Natural killer cell treated with Interleukin-12 subunit alpha and Interleukin-12 subunit beta and Interleukin-15 and Interleukin-18, amount 100 ng/mL, for 72 hours (primary cell): ENCODE data around the gene KCTD10. TPM values are rescaled to one million over a fixed set of nuclear protein-coding genes. Genes with fewer than 3 reads are reported as not detected.

Experiments used
- ATAC-seq, 2 donors: fragments of 150-1000 bp; cut with Tn5 transposase in 1 of 2; sonication (Bioruptor Pico), chemical (Tn5 transposase) in 1 of 2; 2 replicates each; pipeline ENCODE4 v1.10.0; 2021
- DNase-seq: peaks from one replicate; pipeline ENCODE4 v3.0.0; 2022; ENCODE audit warnings: low spot score
- H3K27ac Mint-ChIP-seq, 2 donors: 1 replicate in 1 of 2; 2 replicates in 1 of 2; pipeline ENCODE4 v1.8.0; 2022; ENCODE audit warnings: mixed read lengths in 2 of 2, mild to moderate bottlenecking in 1 of 2, moderate library complexity in 1 of 2
- H3K27me3 Mint-ChIP-seq, 2 donors: 1 replicate in 1 of 2; 2 replicates in 1 of 2; pipeline ENCODE4 v1.8.0; 2022; ENCODE audit warnings: mixed read lengths in 2 of 2
- H3K36me3 Mint-ChIP-seq: one replicate; pipeline ENCODE4 v1.8.0; 2022; ENCODE audit warnings: mixed read lengths
- H3K4me1 Mint-ChIP-seq, 2 donors: 1 replicate in 1 of 2; 2 replicates in 1 of 2; pipeline ENCODE4 v1.8.0; 2022; ENCODE audit warnings: low read depth in 2 of 2, mixed read lengths in 2 of 2, mild to moderate bottlenecking in 1 of 2
- H3K4me3 Mint-ChIP-seq: one replicate; pipeline ENCODE4 v1.8.0; 2022; ENCODE audit warnings: mixed read lengths
- H3K9me3 Mint-ChIP-seq: 2 replicates; pipeline ENCODE4 v1.8.0; 2022; ENCODE audit warnings: mixed read lengths
- total RNA-seq, 2 donors: library from RNA; stranded (reverse); gene quantifications; one replicate each; pipeline ENCODE4 v1.2.3, GENCODE V29; 2022

KCTD10 gene
- total RNA-seq, 2 donors from 2014 or later: 49.9 to 92.0 TPM

DNA sequence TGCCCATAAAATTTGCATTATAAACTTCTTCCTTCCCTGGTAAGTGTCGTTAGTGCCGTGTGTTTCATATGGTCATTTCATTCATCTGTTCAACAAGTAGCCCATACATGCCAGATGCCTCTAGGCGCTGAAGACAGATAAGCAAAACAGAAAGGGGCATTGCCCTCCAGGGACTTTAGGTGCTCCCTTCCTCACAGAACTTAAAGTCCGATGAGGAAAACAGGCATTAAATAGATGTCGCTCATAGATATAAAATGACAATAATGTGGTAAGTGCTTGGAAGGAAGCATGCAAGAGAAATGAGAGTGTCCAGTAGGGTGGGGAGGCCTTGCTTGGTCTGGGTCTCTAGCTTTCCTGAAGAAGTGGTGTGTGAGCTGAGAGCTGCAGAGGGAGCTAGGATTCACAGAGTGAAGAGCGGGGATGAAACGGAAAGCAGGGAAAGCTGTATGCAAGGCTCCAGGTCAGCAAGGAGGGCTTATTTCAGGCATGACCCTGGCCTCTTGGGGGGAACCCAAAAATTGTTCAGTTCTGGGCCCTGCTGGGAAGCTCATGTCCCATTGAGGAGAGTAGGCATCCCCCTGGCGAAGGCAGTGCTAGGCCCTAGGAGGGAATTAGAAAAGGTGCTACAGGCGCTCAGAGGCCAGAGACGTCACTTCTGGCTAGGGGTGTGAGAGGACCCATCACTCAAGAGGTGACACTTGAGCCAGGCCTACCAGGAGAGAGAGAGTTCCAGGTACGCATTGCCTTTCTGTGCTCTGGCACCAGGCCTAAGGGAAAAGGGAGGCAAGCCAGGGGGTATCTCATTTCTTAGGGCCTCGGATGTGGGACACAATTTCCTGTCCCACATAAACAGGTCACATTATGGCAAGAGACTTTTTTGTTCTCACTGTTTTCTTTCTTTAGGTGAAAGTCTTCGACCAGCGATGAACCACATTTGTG is 12.2 kb upstream of the KCTD10 start:
- H3K27ac Mint-ChIP-seq: no peak overlapping the region
- peaks cover 26% of the 10 kb centered on the region for H3K36me3 Mint-ChIP-seq
- ATAC-seq: no peak
- no peaks in the 10 kb centered on the region for H3K27me3 Mint-ChIP-seq
- peaks cover 2% of the 10 kb centered on the region in 2 donors for H3K4me1 Mint-ChIP-seq
- no peak overlapping the region for H3K4me3 Mint-ChIP-seq
- DNase-seq: no peak
- no peaks in the 10 kb centered on the region for H3K9me3 Mint-ChIP-seq

- peaks cover 26% of the 10 kb centered on the region for H3K36me3 Mint-ChIP-seq
These were observed 11.1 kb upstream of the KCTD10 start for GRCh38 chr12:109488051-109488665.

GRCh38 chr12:109487181-109488050 is 10.3 kb upstream of the KCTD10 start:
- ATAC-seq (no peak), DNase-seq (no peak)
- Mint-ChIP-seq H3K27me3 (no peaks in the 10 kb centered on the region), H3K36me3 (peaks cover 26% of the 10 kb centered on the region), H3K9me3 (no peaks in the 10 kb centered on the region), H3K4me1 (no peaks in the 10 kb centered on the region), H3K4me3 (no peak overlapping the region), H3K27ac (no peak overlapping the region)

More at GRCh38 chr12:109488051-109488665, 11.1 kb upstream of the KCTD10 start:
- Mint-ChIP-seq H3K4me1 (no peaks in the 10 kb centered on the region), H3K9me3 (no peaks in the 10 kb centered on the region), H3K4me3 (no peak overlapping the region), H3K27me3 (no peaks in the 10 kb centered on the region), H3K27ac (no peak overlapping the region)
- no peak for ATAC-seq
- DNase-seq: no peak

GRCh38 chr12:109485201-109485600 is 8.1 kb upstream of the KCTD10 start:
- no peak for DNase-seq
- Mint-ChIP-seq H3K4me1 (no peaks in the 10 kb centered on the region), H3K4me3 (no peak overlapping the region), H3K27ac (no peak overlapping the region), H3K36me3 (peaks cover 18% of the 10 kb centered on the region), H3K27me3 (no peaks in the 10 kb centered on the region), H3K9me3 (no peaks in the 10 kb centered on the region)
- no peak for ATAC-seq

DNA sequence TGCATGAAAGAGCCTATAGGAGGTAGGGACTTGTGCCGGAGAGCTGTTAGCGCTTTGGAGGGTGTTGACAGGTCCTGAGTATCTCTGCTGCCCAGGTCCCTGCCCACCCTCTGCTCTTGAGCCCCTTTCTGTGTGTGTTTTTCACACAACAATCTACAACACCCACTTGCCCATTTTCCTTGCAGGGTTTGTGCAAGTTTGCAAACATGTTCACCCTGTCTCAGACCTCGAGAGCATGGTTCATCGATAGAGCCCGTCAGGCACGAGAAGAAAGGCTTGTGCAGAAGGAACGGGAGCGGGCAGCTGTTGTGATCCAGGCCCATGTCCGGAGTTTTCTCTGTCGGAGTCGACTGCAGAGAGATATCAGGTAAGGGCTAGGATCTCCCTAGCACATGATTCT is 6.2 kb upstream of the KCTD10 start:
- ATAC-seq (no peak), DNase-seq (no peak)
- Mint-ChIP-seq H3K36me3 (peaks cover 5% of the 10 kb centered on the region), H3K27me3 (no peaks in the 10 kb centered on the region), H3K4me1 (peaks cover 10 to 11% of the 10 kb centered on the region in 2 donors), H3K4me3 (no peak overlapping the region), H3K27ac (no peak overlapping the region), H3K9me3 (no peaks in the 10 kb centered on the region)

DNA sequence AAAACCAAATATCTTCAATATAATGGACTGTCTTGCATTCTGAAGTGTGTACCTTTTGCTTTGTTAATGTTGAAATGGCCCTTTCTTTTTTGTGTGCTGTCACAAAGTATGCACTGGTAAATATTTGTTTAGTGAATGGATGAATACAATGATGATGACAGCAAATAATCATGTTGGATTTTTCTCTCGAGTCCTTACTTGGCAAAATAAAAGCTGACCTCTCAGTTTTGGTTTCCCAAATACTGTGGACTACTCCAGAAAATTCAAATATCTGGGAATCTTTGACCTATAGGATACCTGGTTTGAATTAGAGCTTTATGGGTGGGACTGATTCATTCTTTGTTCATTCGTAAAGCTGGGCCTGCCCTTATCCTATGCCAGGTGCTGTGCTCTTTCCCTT is 5.8 kb upstream of the KCTD10 start:
- H3K4me3 Mint-ChIP-seq: no peak overlapping the region
- no peaks in the 10 kb centered on the region for H3K9me3 Mint-ChIP-seq
- H3K27me3 Mint-ChIP-seq: no peaks in the 10 kb centered on the region
- peaks cover 12 to 16% of the 10 kb centered on the region in 2 donors for H3K4me1 Mint-ChIP-seq
- H3K36me3 Mint-ChIP-seq: peaks cover 5% of the 10 kb centered on the region
- DNase-seq: no peak
- ATAC-seq: no peak
- H3K27ac Mint-ChIP-seq: no peak overlapping the region

DNA sequence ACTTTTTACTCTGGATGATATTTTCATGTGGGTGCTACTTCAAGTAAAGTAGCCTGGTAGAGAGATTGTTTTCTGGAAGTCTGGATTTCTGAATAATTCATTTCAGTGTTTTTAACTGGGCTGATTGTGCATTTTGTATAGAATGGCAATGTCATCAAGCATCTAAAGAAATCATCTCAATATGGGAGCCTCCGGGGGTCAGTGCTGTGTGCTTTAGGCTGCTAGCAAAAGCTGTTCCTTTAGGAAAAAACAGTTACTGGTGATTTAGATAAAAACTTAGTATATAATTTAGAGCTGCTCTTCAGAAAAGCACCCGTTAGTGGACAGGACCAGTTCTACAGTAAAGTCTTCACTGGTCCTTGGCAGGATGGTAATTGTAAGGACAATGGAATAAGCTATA is 5.4 kb upstream of the KCTD10 start:
- ATAC-seq (no peak), DNase-seq (no peak)
- Mint-ChIP-seq H3K27ac (no peak overlapping the region), H3K36me3 (peaks cover 5% of the 10 kb centered on the region), H3K9me3 (no peaks in the 10 kb centered on the region), H3K4me1 (peaks cover 12 to 16% of the 10 kb centered on the region in 2 donors), H3K4me3 (no peak overlapping the region), H3K27me3 (no peaks in the 10 kb centered on the region)

DNA sequence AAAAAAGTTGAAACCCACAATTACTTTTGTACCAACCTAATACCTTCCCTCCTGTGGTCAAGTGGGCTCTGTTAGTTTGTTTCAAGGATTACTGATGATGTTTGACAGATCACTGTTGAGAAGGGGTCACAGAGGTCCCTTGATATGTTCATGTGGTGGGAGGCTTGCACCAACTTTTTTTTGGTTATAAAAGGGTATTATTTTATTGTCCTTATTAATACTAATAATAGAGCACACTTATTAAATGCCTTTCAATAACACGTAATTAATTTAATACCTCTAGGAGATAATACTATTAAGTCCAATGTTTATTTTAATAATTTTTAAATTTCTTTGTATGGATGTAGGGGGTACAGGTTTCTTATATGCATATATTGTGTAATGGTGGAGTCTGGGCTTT is 4.8 kb upstream of the KCTD10 start:
- Mint-ChIP-seq H3K9me3 (no peaks in the 10 kb centered on the region), H3K4me1 (peaks cover 17 to 20% of the 10 kb centered on the region in 2 donors), H3K36me3 (peaks cover 5% of the 10 kb centered on the region), H3K27ac (no peak overlapping the region), H3K4me3 (no peak overlapping the region), H3K27me3 (no peaks in the 10 kb centered on the region)
- ATAC-seq (no peak), DNase-seq (no peak)

GRCh38 chr12:109480356-109480755 is 3.3 kb upstream of the KCTD10 start:
- Mint-ChIP-seq H3K4me3 (no peak overlapping the region), H3K9me3 (no peaks in the 10 kb centered on the region), H3K4me1 (peaks cover 29 to 33% of the 10 kb centered on the region in 2 donors), H3K36me3 (peaks cover 5% of the 10 kb centered on the region), H3K27me3 (no peaks in the 10 kb centered on the region), H3K27ac (no peak overlapping the region)
- no peak for ATAC-seq
- no peak for DNase-seq

- Mint-ChIP-seq H3K27ac (no peak overlapping the region), H3K36me3 (no peaks in the 10 kb centered on the region), H3K9me3 (no peaks in the 10 kb centered on the region), H3K4me1 (peaks cover 31 to 35% of the 10 kb centered on the region in 2 donors), H3K27me3 (no peaks in the 10 kb centered on the region), H3K4me3 (no peak overlapping the region)
- no peak for ATAC-seq
- no peak for DNase-seq
These were observed 2.7 kb upstream of the KCTD10 start for GRCh38 chr12:109479761-109480160.

DNA sequence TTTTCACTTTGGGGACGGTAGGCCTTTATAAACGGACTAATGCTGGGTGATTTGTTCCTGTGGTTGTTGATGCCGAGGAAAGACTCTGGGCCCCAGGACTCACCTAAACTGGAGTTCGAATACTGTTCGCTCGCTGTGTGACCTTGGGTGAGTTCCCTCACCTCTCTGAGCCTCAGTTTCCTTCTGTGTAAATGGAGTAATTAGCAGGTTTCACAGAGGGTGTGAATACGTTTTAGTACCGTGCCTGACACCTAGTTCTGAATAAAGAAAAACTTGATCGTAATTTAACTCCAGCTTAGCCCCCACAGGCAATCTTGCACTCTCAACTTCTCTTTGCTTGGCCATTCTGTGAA is 839 bp upstream of the KCTD10 start:
- Mint-ChIP-seq H3K4me1 (peaks cover 37 to 41% of the 10 kb centered on the region in 2 donors), H3K27me3 (no peaks in the 10 kb centered on the region), H3K4me3 (peak overlapping the region; percentile 98), H3K36me3 (no peaks in the 10 kb centered on the region), H3K9me3 (no peaks in the 10 kb centered on the region), H3K27ac (peak overlapping the region; percentile 99)
- DNase-seq: no peak
- no peak for ATAC-seq

- H3K36me3 Mint-ChIP-seq: no peaks in the 10 kb centered on the region
- DNase-seq: no peak
- H3K27ac Mint-ChIP-seq: peak overlapping the region; percentile 99
- H3K4me3 Mint-ChIP-seq: peak overlapping the region; percentile 98
- no peaks in the 10 kb centered on the region for H3K9me3 Mint-ChIP-seq
- ATAC-seq: no peak
- no peaks in the 10 kb centered on the region for H3K27me3 Mint-ChIP-seq
- peaks cover 37 to 41% of the 10 kb centered on the region in 2 donors for H3K4me1 Mint-ChIP-seq
These were observed 304 bp downstream of the KCTD10 start for GRCh38 chr12:109476807-109477184.

GRCh38 chr12:109475993-109476806 is 900 bp downstream of the KCTD10 start:
- no peak for ATAC-seq
- H3K4me3 Mint-ChIP-seq: peak overlapping the region; percentile 98
- H3K4me1 Mint-ChIP-seq: peaks cover 37 to 41% of the 10 kb centered on the region in 2 donors
- H3K36me3 Mint-ChIP-seq: no peaks in the 10 kb centered on the region
- peak overlapping the region; percentile 99 for H3K27ac Mint-ChIP-seq
- H3K9me3 Mint-ChIP-seq: no peaks in the 10 kb centered on the region
- no peaks in the 10 kb centered on the region for H3K27me3 Mint-ChIP-seq
- no peak for DNase-seq
